Thyroid gland (tissue), 4 donors: ENCODE measurements around the gene GNB5. TPM values are rescaled to one million over a fixed set of nuclear protein-coding genes. Genes with fewer than 3 reads are reported as not detected.

Source experiments
- DNase-seq, 2 donors: peaks; one replicate each; pipeline ENCODE4 v3.0.0-alpha.2; 2019
- H3K27ac ChIP-seq, 3 donors: fragments of 200-600 bp; sonication (generic); 1 replicate in 2 of 3; 2 replicates in 1 of 3; pipeline ENCODE4 v1.5.1; 2016 to 2019; ENCODE audit warnings: mild to moderate bottlenecking in 1 of 3, moderate library complexity in 1 of 3
- H3K27me3 ChIP-seq: fragments of 200-600 bp; sonication (generic); one replicate; pipeline ENCODE4 v1.5.1; 2019
- H3K36me3 ChIP-seq, 2 donors: fragments of 200-600 bp; sonication (generic); one replicate each; pipeline ENCODE4 v1.5.1; 2016 to 2019
- H3K4me1 ChIP-seq, 2 donors: fragments of 200-600 bp; sonication (generic); one replicate each; pipeline ENCODE4 v1.5.1; 2017 to 2019
- H3K4me3 ChIP-seq, 3 donors: fragments of 200-600 bp; sonication (generic); replicated peaks in 1 of 3; 1 replicate in 2 of 3; 2 replicates in 1 of 3; pipeline ENCODE4 v1.5.1; 2016; ENCODE audit warnings: mild to moderate bottlenecking in 1 of 3
- H3K9me3 ChIP-seq: fragments of 200-600 bp; sonication (generic); one replicate; pipeline ENCODE4 v1.5.1; 2017
- POLR2A ChIP-seq, 2 donors: fragments of 450-650 bp; IDR thresholded peaks; one replicate each; pipeline ENCODE4 v1.6.1; 2017; ENCODE audit warnings: antibody characterized with exemption in 2 of 2, mild to moderate bottlenecking in 2 of 2, moderate library complexity in 1 of 2
- WGBS, 2 donors: methylation state at CpG; one replicate each; pipeline ENCODE4 v1.1.5; 2017; 5-methylcytosine and 5-hydroxymethylcytosine counted together
- intact Hi-C: fragments of 100-400 bp; cut with DNase I; formaldehyde crosslinking; loops from one replicate; pipeline ENCODE4 v1.15.1; 2023
- total RNA-seq, 4 donors: library from RNA; depleted of rRNA; stranded (reverse); fragments of >200 nt; gene quantifications; one replicate each; pipeline ENCODE4 v1.2.3, GENCODE V29; 2016
- TF ChIP-seq, protein P1 (sequence below), 6 experiments: fragments of 200-600 bp in 3 of 6; fragments of 450-650 bp in 3 of 6; sonication (generic) in 3 of 6; IDR thresholded peaks; one replicate each; pipeline ENCODE4 v1.5.1; 2016 to 2019; ENCODE audit warnings: antibody characterized with exemption in 6 of 6, mild to moderate bottlenecking in 2 of 6, inconsistent platforms in 1 of 6, moderate library complexity in 1 of 6

Gene GNB5
- total RNA-seq, 4 donors from 2014 or later: 49.6 to 62.1 (median 54.4) TPM

DNA sequence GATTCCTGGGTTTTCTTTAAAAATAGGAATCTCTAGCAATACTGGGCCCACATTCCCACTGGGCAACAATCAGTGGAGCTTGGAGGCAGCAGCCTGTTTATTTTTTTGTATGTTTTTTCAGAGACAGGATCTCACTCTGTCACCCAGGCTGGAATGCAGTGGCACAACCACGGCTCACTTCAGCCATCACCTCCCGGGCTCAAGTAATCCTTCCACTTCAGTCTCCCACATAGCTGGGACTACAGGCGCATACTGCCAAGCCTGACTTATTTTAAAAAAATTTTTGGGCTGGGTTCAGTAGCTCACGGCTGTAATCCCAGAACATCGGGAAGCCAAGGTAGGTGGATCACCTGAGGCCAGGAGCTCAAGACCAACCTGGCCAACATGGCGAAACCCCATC is 29.1 kb upstream of the GNB5 start:
- 38 to 53% methylated on average over 6 of the region's 6 CpGs for WGBS, 2 donors
- Histone ChIP-seq H3K27me3 (no peaks in the 10 kb centered on the region), H3K4me3 (no peak overlapping the region), H3K27ac (peak overlapping the region; percentile 52 to 81 (median 56)), H3K4me1 (peaks cover 4 to 7% of the 10 kb centered on the region in 2 donors), H3K9me3 (no peaks in the 10 kb centered on the region), H3K36me3 (peaks cover 23 to 28% of the 10 kb centered on the region in 2 donors)
- intact Hi-C loops: no loop called here
- peak; percentile 86 to 88 for DNase-seq
- no peak for TF ChIP-seq POLR2A (IDR thresholded peaks at IDR 0.05)
- TF ChIP-seq, protein P1, sequence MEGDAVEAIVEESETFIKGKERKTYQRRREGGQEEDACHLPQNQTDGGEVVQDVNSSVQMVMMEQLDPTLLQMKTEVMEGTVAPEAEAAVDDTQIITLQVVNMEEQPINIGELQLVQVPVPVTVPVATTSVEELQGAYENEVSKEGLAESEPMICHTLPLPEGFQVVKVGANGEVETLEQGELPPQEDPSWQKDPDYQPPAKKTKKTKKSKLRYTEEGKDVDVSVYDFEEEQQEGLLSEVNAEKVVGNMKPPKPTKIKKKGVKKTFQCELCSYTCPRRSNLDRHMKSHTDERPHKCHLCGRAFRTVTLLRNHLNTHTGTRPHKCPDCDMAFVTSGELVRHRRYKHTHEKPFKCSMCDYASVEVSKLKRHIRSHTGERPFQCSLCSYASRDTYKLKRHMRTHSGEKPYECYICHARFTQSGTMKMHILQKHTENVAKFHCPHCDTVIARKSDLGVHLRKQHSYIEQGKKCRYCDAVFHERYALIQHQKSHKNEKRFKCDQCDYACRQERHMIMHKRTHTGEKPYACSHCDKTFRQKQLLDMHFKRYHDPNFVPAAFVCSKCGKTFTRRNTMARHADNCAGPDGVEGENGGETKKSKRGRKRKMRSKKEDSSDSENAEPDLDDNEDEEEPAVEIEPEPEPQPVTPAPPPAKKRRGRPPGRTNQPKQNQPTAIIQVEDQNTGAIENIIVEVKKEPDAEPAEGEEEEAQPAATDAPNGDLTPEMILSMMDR (IDR thresholded peaks at IDR 0.05): no peak

DNA sequence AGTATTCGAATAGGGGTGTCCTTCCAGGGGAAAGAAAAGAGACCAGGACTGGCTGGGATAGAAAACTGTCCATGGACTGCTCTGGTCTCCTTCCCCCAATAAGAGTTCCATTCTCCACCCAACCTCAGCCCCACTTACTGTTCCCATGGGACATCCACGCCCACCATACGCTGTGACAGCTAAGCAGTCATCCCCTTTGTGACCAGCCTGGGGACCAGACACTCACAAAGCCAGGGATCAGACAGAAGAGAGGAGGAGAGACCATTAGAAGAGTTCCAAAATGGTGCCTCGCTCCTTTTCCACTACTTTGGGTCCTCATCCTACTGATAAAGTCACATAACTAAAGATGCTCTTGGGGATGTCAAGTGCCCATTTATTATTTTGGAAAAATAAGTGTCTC is 27.6 kb upstream of the GNB5 start:
- Histone ChIP-seq H3K4me3 (no peak overlapping the region), H3K27ac (peak overlapping the region in 1 of 3 donors; percentile 12), H3K9me3 (no peaks in the 10 kb centered on the region), H3K27me3 (no peaks in the 10 kb centered on the region), H3K4me1 (peaks cover 4 to 14% of the 10 kb centered on the region in 2 donors), H3K36me3 (peaks cover 16 to 21% of the 10 kb centered on the region in 2 donors)
- intact Hi-C loops: no loop called here
- TF ChIP-seq, protein P1 (IDR thresholded peaks at IDR 0.05): no peak
- no peak for TF ChIP-seq POLR2A (IDR thresholded peaks at IDR 0.05)
- DNase-seq: no peak
- 92 to 96% methylated on average over 4 of the region's 4 CpGs for WGBS, 2 donors

DNA sequence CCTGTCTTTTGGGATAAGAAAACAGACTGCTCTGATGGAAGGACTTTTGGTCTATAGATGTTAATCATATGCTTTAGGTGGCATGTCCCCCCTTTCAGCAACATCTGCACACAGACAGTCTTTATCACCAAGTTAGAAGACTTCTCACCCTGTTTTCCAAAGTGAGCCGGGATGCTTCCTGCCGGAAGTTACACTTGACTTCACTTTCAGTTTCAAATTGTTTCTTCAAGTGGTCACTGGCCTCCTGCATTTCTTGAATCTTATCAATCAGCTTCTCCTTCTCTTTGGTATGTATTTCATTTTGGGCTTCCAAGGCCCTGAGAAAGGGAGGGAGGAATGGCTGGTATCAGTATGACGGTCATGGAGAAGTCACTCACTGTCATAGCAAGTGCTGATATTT is 27.2 kb upstream of the GNB5 start:
- TF ChIP-seq, protein P1 (IDR thresholded peaks at IDR 0.05): no peak
- no peak for TF ChIP-seq POLR2A (IDR thresholded peaks at IDR 0.05)
- no peaks in the 10 kb centered on the region for H3K9me3 ChIP-seq
- DNase-seq: no peak
- intact Hi-C loops: no loop called here
- no peak overlapping the region for H3K4me3 ChIP-seq
- peaks cover 4 to 14% of the 10 kb centered on the region in 2 donors for H3K4me1 ChIP-seq
- WGBS, 2 donors: 67 to 81% methylated on average over 3 of the region's 3 CpGs
- peaks cover 15 to 17% of the 10 kb centered on the region in 2 donors for H3K36me3 ChIP-seq
- peak overlapping the region in 1 of 3 donors; percentile 12 for H3K27ac ChIP-seq
- H3K27me3 ChIP-seq: no peaks in the 10 kb centered on the region

DNA sequence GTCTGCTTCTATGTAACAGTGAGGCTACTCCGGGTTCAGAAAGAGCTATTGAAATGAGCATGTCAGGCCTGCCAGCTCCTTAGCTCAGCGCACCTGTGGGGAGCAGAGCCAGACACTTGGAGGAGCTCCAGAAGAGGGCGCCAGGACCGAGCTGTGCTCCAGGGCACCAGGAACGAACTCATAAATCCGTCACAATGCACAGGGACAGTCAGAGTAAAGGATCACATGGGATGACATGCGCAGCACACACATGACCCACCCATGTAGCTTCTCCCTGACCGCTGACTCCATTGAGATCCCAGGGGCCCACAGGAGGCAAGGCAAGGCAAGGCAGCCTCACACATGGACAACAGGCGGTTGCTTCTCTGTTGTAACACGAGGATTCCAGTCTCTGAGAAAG is 26.0 kb upstream of the GNB5 start:
- Histone ChIP-seq H3K4me3 (no peak overlapping the region), H3K27me3 (no peaks in the 10 kb centered on the region), H3K9me3 (no peaks in the 10 kb centered on the region), H3K36me3 (peaks cover 16 to 22% of the 10 kb centered on the region in 2 donors), H3K27ac (no peak overlapping the region), H3K4me1 (peaks cover 4 to 14% of the 10 kb centered on the region in 2 donors)
- TF ChIP-seq POLR2A (IDR thresholded peaks at IDR 0.05): no peak
- TF ChIP-seq, protein P1 (IDR thresholded peaks at IDR 0.05): no peak
- DNase-seq: peak; percentile 51 to 70
- intact Hi-C loops: no loop called here
- WGBS, 2 donors: 68 to 84% methylated on average over 5 to 10 of the region's 10 CpGs

DNA sequence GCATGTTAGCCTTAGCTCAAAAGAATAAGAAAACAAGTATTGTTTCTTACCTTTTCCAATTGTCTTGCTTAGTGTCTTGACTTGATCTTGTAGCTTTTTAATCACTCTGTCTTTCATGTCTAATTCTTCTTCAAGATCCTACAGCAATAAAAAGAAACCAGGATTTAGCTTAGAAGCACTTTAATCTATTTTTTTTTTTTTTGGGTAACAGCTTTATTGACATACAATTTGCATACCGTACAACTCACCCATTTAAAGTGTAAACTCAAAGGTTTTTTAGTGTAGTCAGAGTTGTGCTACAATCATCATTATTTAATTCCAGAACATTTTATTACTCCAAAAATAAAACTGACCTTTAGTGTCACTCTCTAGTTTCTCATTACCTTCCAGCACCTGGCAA is 23.4 kb upstream of the GNB5 start:
- H3K4me1 ChIP-seq: peaks cover 0 to 10% of the 10 kb centered on the region in 2 donors
- intact Hi-C loops: no loop called here
- H3K27ac ChIP-seq: peak overlapping the region in 1 of 3 donors; percentile 12
- DNase-seq: no peak
- H3K27me3 ChIP-seq: no peaks in the 10 kb centered on the region
- H3K36me3 ChIP-seq: peaks cover 19 to 28% of the 10 kb centered on the region in 2 donors
- H3K4me3 ChIP-seq: no peak overlapping the region
- TF ChIP-seq, protein P1 (IDR thresholded peaks at IDR 0.05): no peak
- TF ChIP-seq POLR2A (IDR thresholded peaks at IDR 0.05): no peak
- H3K9me3 ChIP-seq: no peaks in the 10 kb centered on the region
- 89 to 96% methylated on average over 1 of the region's 1 CpG for WGBS, 2 donors
